Neuronal stem cell (in vitro differentiated cells): ENCODE results near the gene ENOX1.
"Not testable (repeated sequence)": the region's sequence is repeated elsewhere in the genome, so short reads cannot be mapped to it uniquely, and the experiment has no call there.

Source experiments
- DNase-seq: peaks from one replicate; pipeline ENCODE4 v3.0.0-alpha.2; 2013; ENCODE audit warnings: low spot score
- H2AFZ ChIP-seq: one replicate; pipeline ENCODE4 v1.6.1; 2013; ENCODE audit warnings: mild to moderate bottlenecking, low read length, inconsistent platforms
- H2AK5ac ChIP-seq: 2 replicates; pipeline ENCODE4 v1.6.1; 2013; ENCODE audit warnings: low read depth, mild to moderate bottlenecking, inconsistent platforms, low read length, moderate library complexity, mixed read lengths
- H2BK120ac ChIP-seq: 2 replicates; pipeline ENCODE4 v1.6.1; 2013; ENCODE audit warnings: low read depth, mild to moderate bottlenecking, inconsistent platforms, low read length, moderate library complexity, mixed read lengths
- H2BK12ac ChIP-seq: one replicate; pipeline ENCODE4 v1.6.1; 2013; ENCODE audit warnings: low read length, inconsistent platforms
- H2BK15ac ChIP-seq: 2 replicates; pipeline ENCODE4 v1.6.1; 2013; ENCODE audit warnings: mild to moderate bottlenecking, low read length, inconsistent platforms, mixed read lengths
- H2BK5ac ChIP-seq: one replicate; pipeline ENCODE4 v1.6.1; 2013; ENCODE audit warnings: inconsistent platforms, mild to moderate bottlenecking, low read length, moderate library complexity
- H3K14ac ChIP-seq: one replicate; pipeline ENCODE4 v1.6.1; 2013; ENCODE audit warnings: low read length, inconsistent platforms
- H3K18ac ChIP-seq: 2 replicates; pipeline ENCODE4 v1.6.1; 2013; ENCODE audit warnings: low read length, inconsistent platforms
- H3K23ac ChIP-seq: 2 replicates; pipeline ENCODE4 v1.6.1; 2013; ENCODE audit warnings: low read depth, mild to moderate bottlenecking, mixed read lengths, low read length, inconsistent platforms; ENCODE audit not compliant: poor library complexity
- H3K27ac ChIP-seq: replicated peaks from 3 replicates; pipeline ENCODE4 v1.5.1; 2013; ENCODE audit warnings: low read length, inconsistent platforms
- H3K27me3 ChIP-seq, 3 experiments: 2 replicates each; pipeline ENCODE4 v1.6.1; 2013; ENCODE audit warnings: low read length in 3 of 3, mild to moderate bottlenecking in 2 of 3, inconsistent platforms in 1 of 3, low read depth in 1 of 3, mixed read lengths in 1 of 3, moderate library complexity in 1 of 3; ENCODE audit not compliant: control insufficient read depth in 3 of 3, insufficient read depth in 3 of 3
- H3K36me3 ChIP-seq, 2 donors: replicated peaks in 1 of 2; 2 replicates each; pipeline ENCODE4 v1.6.1; 2013; ENCODE audit warnings: low read length in 2 of 2; ENCODE audit not compliant: control insufficient read depth in 2 of 2, insufficient read depth in 2 of 2
- H3K4ac ChIP-seq: 2 replicates; pipeline ENCODE4 v1.6.1; 2013; ENCODE audit warnings: inconsistent platforms, mild to moderate bottlenecking, low read length, moderate library complexity
- H3K4me1 ChIP-seq, 2 donors: 1 replicate in 1 of 2; 2 replicates in 1 of 2; pipeline ENCODE4 v1.6.1; 2013; ENCODE audit warnings: low read length in 2 of 2, low read depth in 1 of 2; ENCODE audit not compliant: control insufficient read depth in 2 of 2, insufficient read depth in 1 of 2
- H3K4me2 ChIP-seq: one replicate; pipeline ENCODE4 v1.6.1; 2013; ENCODE audit warnings: mild to moderate bottlenecking, low read length, inconsistent platforms; ENCODE audit not compliant: insufficient read depth, poor library complexity, severe bottlenecking
- H3K4me3 ChIP-seq, 2 donors: 2 replicates each; pipeline ENCODE4 v1.5.1; 2013; ENCODE audit warnings: low read length in 2 of 2, mild to moderate bottlenecking in 2 of 2, inconsistent platforms in 1 of 2, moderate library complexity in 1 of 2
- H3K79me1 ChIP-seq: one replicate; pipeline ENCODE4 v1.6.1; 2013; ENCODE audit warnings: low read depth, mild to moderate bottlenecking, inconsistent platforms, low read length, moderate library complexity
- H3K9ac ChIP-seq: one replicate; pipeline ENCODE4 v1.6.1; 2013; ENCODE audit warnings: mild to moderate bottlenecking, low read depth, low read length, inconsistent platforms; ENCODE audit not compliant: poor library complexity
- H3K9me3 ChIP-seq, 2 donors: replicated peaks in 1 of 2; 2 replicates each; pipeline versions ENCODE3 to v1.6.1; 2013; ENCODE audit warnings: low read length in 2 of 2, mild to moderate bottlenecking in 2 of 2, inconsistent platforms in 1 of 2, low read depth in 1 of 2, mixed read lengths in 1 of 2, moderate library complexity in 1 of 2; ENCODE audit not compliant: control insufficient read depth in 2 of 2, insufficient read depth in 1 of 2
- H4K8ac ChIP-seq: one replicate; pipeline ENCODE4 v1.6.1; 2013; ENCODE audit warnings: low read depth, mild to moderate bottlenecking, inconsistent platforms, low read length, moderate library complexity
- H4K91ac ChIP-seq: one replicate; pipeline ENCODE4 v1.6.1; 2013; ENCODE audit warnings: low read length, low read depth, mild to moderate bottlenecking, inconsistent platforms; ENCODE audit not compliant: poor library complexity
- WGBS, 2 donors: extraction: QIAGEN DNeasy Blood & Tissue Kit; methylation state at CpG; one replicate each; pipeline ENCODE4 v1.1.7; 2013; ENCODE audit warnings: missing lambda C conversion rate in 2 of 2, mixed read lengths in 1 of 2; ENCODE audit not compliant: insufficient read length in 2 of 2, insufficient replicate concordance in 1 of 2; ENCODE audit errors: extremely low coverage in 2 of 2; 5-methylcytosine and 5-hydroxymethylcytosine counted together

The ENOX1 gene

GRCh38 chr13:43180036-43180660, 606.6 kb downstream of the ENOX1 start:
- Histone ChIP-seq H2BK12ac (no peak overlapping the region), H3K14ac (no peak overlapping the region), H3K36me3 (no peaks in the 10 kb centered on the region), H2BK5ac (no peak overlapping the region), H3K4me3 (no peak overlapping the region), H3K9me3 (no peaks in the 10 kb centered on the region), H3K27me3 (no peaks in the 10 kb centered on the region), H3K9ac (no peak overlapping the region), H3K4ac (no peak overlapping the region), H2BK120ac (no peak overlapping the region), H3K79me1 (no peaks in the 10 kb centered on the region), H4K91ac (no peak overlapping the region), H3K27ac (no peak overlapping the region), H2AFZ (no peak overlapping the region), H4K8ac (no peak overlapping the region), H3K4me2 (no peak overlapping the region), H3K23ac (no peak overlapping the region), H3K4me1 (no peaks in the 10 kb centered on the region), H2BK15ac (no peak overlapping the region), H3K18ac (no peak overlapping the region), H2AK5ac (no peak overlapping the region)
- DNase-seq = no peak
- WGBS, 2 donors = no CpG with 5 or more reads among the region's 9 CpGs

- H4K91ac ChIP-seq = no peak overlapping the region
- no peak overlapping the region for H3K9ac ChIP-seq
- no peak overlapping the region for H2AK5ac ChIP-seq
- DNase-seq = no peak
- no peak overlapping the region for H3K23ac ChIP-seq
- H3K79me1 ChIP-seq = no peaks in the 10 kb centered on the region
- no peak overlapping the region for H3K4ac ChIP-seq
- no peaks in the 10 kb centered on the region for H3K27me3 ChIP-seq
- H2AFZ ChIP-seq = peak overlapping the region; percentile 20
- no peak overlapping the region for H3K18ac ChIP-seq
- H2BK15ac ChIP-seq = no peak overlapping the region
- no peak overlapping the region for H3K4me2 ChIP-seq
- no peak overlapping the region for H2BK120ac ChIP-seq
- H3K9me3 ChIP-seq = no peaks in the 10 kb centered on the region
- H2BK5ac ChIP-seq = no peak overlapping the region
- no peaks in the 10 kb centered on the region for H3K4me1 ChIP-seq
- no peak overlapping the region for H2BK12ac ChIP-seq
- H4K8ac ChIP-seq = no peak overlapping the region
- no peak overlapping the region for H3K4me3 ChIP-seq
- no peak overlapping the region for H3K27ac ChIP-seq
- H3K36me3 ChIP-seq = no peaks in the 10 kb centered on the region
- H3K14ac ChIP-seq = no peak overlapping the region
Measured at GRCh38 chr13:43171489-43171888, 615.3 kb downstream of the ENOX1 start.

GRCh38 chr13:43170506-43170905, 616.3 kb downstream of the ENOX1 start:
- Histone ChIP-seq H3K27me3 (no peaks in the 10 kb centered on the region), H3K18ac (no peak overlapping the region), H3K36me3 (no peaks in the 10 kb centered on the region), H2BK12ac (no peak overlapping the region), H3K14ac (no peak overlapping the region), H3K4ac (no peak overlapping the region), H2BK15ac (no peak overlapping the region), H3K9ac (no peak overlapping the region), H3K27ac (no peak overlapping the region), H2BK5ac (no peak overlapping the region), H2BK120ac (no peak overlapping the region), H3K4me2 (no peak overlapping the region), H3K23ac (no peak overlapping the region), H4K91ac (no peak overlapping the region), H3K4me1 (no peaks in the 10 kb centered on the region), H3K9me3 (no peaks in the 10 kb centered on the region), H2AK5ac (no peak overlapping the region), H2AFZ (peak overlapping the region; percentile 62), H3K79me1 (no peaks in the 10 kb centered on the region), H4K8ac (no peak overlapping the region), H3K4me3 (no peak overlapping the region)
- WGBS, 2 donors = no CpG with 5 or more reads among the region's 2 CpGs
- DNase-seq = no peak

GRCh38 chr13:43168434-43168833, 618.3 kb downstream of the ENOX1 start:
- not testable (repeated sequence) for H3K9me3 ChIP-seq, H2BK12ac ChIP-seq, H3K4me2 ChIP-seq, H4K8ac ChIP-seq, H2BK120ac ChIP-seq, H3K9ac ChIP-seq, H2AFZ ChIP-seq, H3K4me1 ChIP-seq, H4K91ac ChIP-seq, H2BK15ac ChIP-seq, H3K4me3 ChIP-seq, H3K4ac ChIP-seq, H3K23ac ChIP-seq, H3K18ac ChIP-seq, H3K14ac ChIP-seq, H3K27me3 ChIP-seq, H3K79me1 ChIP-seq, H2BK5ac ChIP-seq, H2AK5ac ChIP-seq, DNase-seq, H3K27ac ChIP-seq, H3K36me3 ChIP-seq
- no CpG with 5 or more reads among the region's 3 CpGs for WGBS, 2 donors
